Natural killer cell (primary cell): Measurements from ENCODE around the gene PEX26. TPM values are rescaled to one million over a fixed set of nuclear protein-coding genes. Genes with fewer than 3 reads are reported as not detected.

Source experiments
- ATAC-seq, 3 donors: fragments of 150-1000 bp in 2 of 3; fragments of 200-7000 bp in 1 of 3; cut with Tn5 transposase; 1 replicate in 1 of 3; 2 replicates in 2 of 3; pipeline ENCODE4 v1.10.0; 2021; ENCODE audit warnings: mild to moderate bottlenecking in 2 of 3, moderate library complexity in 2 of 3
- DNase-seq, 2 donors: peaks; one replicate each; pipeline versions ENCODE4 v3.0.0 to v3.0.0-alpha.2; 2013 to 2021; ENCODE audit warnings: mixed read lengths in 1 of 2
- H3K27ac ChIP-seq: one replicate; pipeline ENCODE4 v1.5.1; 2013; ENCODE audit warnings: mild to moderate bottlenecking, low read length
- H3K27me3 ChIP-seq: one replicate; pipeline ENCODE4 v1.6.1; 2013; ENCODE audit warnings: low read length; ENCODE audit not compliant: control insufficient read depth, insufficient read depth
- H3K36me3 ChIP-seq: one replicate; pipeline ENCODE4 v1.6.1; 2013; ENCODE audit warnings: low read length; ENCODE audit not compliant: control insufficient read depth, insufficient read depth
- H3K4me1 ChIP-seq: one replicate; pipeline ENCODE4 v1.6.1; 2013; ENCODE audit warnings: low read length; ENCODE audit not compliant: control insufficient read depth, insufficient read depth
- H3K4me3 ChIP-seq: one replicate; pipeline ENCODE4 v1.5.1; 2013; ENCODE audit warnings: low read length
- H3K9me3 ChIP-seq: one replicate; pipeline ENCODE4 v1.6.1; 2013; ENCODE audit warnings: low read length; ENCODE audit not compliant: control insufficient read depth, insufficient read depth
- H3K27ac Mint-ChIP-seq, 2 donors: one replicate each; pipeline ENCODE4 v1.8.0; 2022; ENCODE audit warnings: mild to moderate bottlenecking in 2 of 2, mixed read lengths in 2 of 2, moderate library complexity in 1 of 2
- H3K27me3 Mint-ChIP-seq, 2 donors: one replicate each; pipeline ENCODE4 v1.8.0; 2022; ENCODE audit warnings: low read depth in 2 of 2, mixed read lengths in 2 of 2
- H3K36me3 Mint-ChIP-seq: one replicate; pipeline ENCODE4 v1.8.0; 2022; ENCODE audit warnings: mixed read lengths
- H3K4me1 Mint-ChIP-seq, 2 donors: one replicate each; pipeline ENCODE4 v1.8.0; 2022; ENCODE audit warnings: mixed read lengths in 2 of 2
- H3K4me3 Mint-ChIP-seq: one replicate; pipeline ENCODE4 v1.8.0; 2022; ENCODE audit warnings: mild to moderate bottlenecking, moderate library complexity, mixed read lengths
- H3K9me3 Mint-ChIP-seq, 2 donors: one replicate each; pipeline ENCODE4 v1.8.0; 2022; ENCODE audit warnings: mixed read lengths in 2 of 2
- WGBS: methylation state at CpG from one replicate; pipeline ENCODE4 v1.1.7; 2013; ENCODE audit warnings: missing lambda C conversion rate; ENCODE audit not compliant: insufficient coverage; 5-methylcytosine and 5-hydroxymethylcytosine counted together
- intact Hi-C: fragments of 100-400 bp; cut with micrococcal nuclease; formaldehyde crosslinking; loops from one replicate; pipeline ENCODE4 v1.14.2; 2022
- total RNA-seq, 4 donors: library from RNA; stranded (reverse); fragments of 120-200 nt in 1 of 4; gene quantifications; one replicate each; pipeline versions ENCODE4 v1.2.3 to v1.2.4, GENCODE V29; 2013 to 2022
- TF ChIP-seq, protein P1 (sequence below): fragments of 200-600 bp; IDR thresholded peaks from one replicate; pipeline ENCODE4 v1.8.0; 2022; ENCODE audit warnings: antibody characterized with exemption

PEX26 gene
- total RNA-seq, 3 donors from 2014 or later (not counting 1 experiment from before 2014, with no cell fraction given), result 27.6 to 37.4 (median 31.2) TPM

DNA sequence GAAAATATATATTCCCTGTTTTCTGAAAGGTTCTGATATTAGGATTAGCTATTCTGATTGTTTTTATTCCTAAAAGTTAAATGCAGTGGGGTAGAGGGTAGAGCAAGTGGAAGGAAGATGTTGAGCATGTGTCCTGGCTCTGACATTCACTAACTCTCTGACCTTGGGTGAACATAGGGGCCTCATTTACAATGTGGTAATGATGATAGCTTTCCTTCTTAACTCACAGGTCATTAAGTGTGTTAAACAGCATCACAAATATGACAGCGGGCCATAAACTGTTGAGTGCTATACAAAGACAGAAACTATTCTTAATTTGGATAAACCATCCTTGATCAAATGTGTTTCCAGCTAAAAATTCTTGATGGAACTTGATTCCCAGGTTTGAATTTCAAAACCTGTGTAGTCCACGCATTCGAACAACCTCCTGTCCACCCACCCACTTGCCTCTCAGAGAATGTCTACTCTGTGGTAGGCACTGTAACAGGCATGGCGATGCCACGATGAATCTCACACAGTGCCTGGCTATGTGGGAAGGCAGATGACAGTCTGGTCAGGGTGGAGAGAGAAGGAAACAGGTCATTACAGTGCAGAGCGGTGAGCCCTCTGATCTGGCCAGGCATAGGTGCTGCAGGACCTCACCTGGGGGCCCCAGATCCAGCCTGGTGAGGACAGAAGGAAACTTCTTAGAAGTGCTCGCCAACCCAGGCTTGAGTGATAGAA, 19.3 kb upstream of the PEX26 start:
- no peak for ATAC-seq
- intact Hi-C loops, result no loop called here
- 97% methylated on average over 7 of the region's 7 CpGs for WGBS

DNA sequence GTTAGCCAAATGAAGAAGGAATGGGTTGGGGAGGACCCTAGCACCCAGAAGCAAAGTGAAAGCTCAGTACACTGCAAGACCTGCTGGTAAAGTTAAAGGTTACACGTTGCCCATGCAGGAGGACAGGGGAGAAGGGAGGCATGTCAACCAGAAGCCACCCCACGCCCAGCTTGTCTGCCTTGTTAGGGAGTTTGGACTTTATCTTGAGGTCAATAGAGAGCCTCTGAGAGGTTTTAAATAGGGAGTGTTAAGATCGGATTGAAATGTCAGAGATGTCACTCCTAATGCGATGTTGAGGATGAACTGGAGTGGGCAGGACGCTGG, 18.7 kb upstream of the PEX26 start:
- Mint-ChIP-seq H3K4me1 (no peaks in the 10 kb centered on the region), H3K27me3 (peaks cover 4 to 8% of the 10 kb centered on the region in 2 donors), H3K9me3 (no peaks in the 10 kb centered on the region), H3K4me3 (no peak overlapping the region), H3K36me3 (no peaks in the 10 kb centered on the region), H3K27ac (no peak overlapping the region)
- peaks cover 6% of the 10 kb centered on the region for H3K4me1 ChIP-seq
- WGBS, result 84% methylated on average over 5 of the region's 5 CpGs
- no peaks in the 10 kb centered on the region for H3K9me3 ChIP-seq
- H3K27ac ChIP-seq, result no peak overlapping the region
- TF ChIP-seq, protein P1, sequence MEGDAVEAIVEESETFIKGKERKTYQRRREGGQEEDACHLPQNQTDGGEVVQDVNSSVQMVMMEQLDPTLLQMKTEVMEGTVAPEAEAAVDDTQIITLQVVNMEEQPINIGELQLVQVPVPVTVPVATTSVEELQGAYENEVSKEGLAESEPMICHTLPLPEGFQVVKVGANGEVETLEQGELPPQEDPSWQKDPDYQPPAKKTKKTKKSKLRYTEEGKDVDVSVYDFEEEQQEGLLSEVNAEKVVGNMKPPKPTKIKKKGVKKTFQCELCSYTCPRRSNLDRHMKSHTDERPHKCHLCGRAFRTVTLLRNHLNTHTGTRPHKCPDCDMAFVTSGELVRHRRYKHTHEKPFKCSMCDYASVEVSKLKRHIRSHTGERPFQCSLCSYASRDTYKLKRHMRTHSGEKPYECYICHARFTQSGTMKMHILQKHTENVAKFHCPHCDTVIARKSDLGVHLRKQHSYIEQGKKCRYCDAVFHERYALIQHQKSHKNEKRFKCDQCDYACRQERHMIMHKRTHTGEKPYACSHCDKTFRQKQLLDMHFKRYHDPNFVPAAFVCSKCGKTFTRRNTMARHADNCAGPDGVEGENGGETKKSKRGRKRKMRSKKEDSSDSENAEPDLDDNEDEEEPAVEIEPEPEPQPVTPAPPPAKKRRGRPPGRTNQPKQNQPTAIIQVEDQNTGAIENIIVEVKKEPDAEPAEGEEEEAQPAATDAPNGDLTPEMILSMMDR, result no peak
- ATAC-seq, result no peak
- H3K36me3 ChIP-seq, result no peaks in the 10 kb centered on the region
- H3K27me3 ChIP-seq, result no peaks in the 10 kb centered on the region
- DNase-seq, result no peak
- H3K4me3 ChIP-seq, result no peak overlapping the region
- intact Hi-C loops, result no loop called here

More for the DNA sequence above, 19.3 kb upstream of the PEX26 start:
- no peak overlapping the region for H3K4me3 Mint-ChIP-seq
- TF ChIP-seq, protein P1, result no peak
- H3K4me3 ChIP-seq, result no peak overlapping the region
- peak overlapping the region; percentile 80 for H3K27ac ChIP-seq
- H3K4me1 ChIP-seq, result peaks cover 6% of the 10 kb centered on the region
- H3K9me3 Mint-ChIP-seq, result no peaks in the 10 kb centered on the region
- H3K9me3 ChIP-seq, result no peaks in the 10 kb centered on the region
- no peaks in the 10 kb centered on the region for H3K27me3 ChIP-seq
- no peaks in the 10 kb centered on the region for H3K4me1 Mint-ChIP-seq
- DNase-seq, result no peak
- H3K27me3 Mint-ChIP-seq, result peaks cover 4 to 8% of the 10 kb centered on the region in 2 donors
- no peak overlapping the region for H3K27ac Mint-ChIP-seq
- no peaks in the 10 kb centered on the region for H3K36me3 Mint-ChIP-seq
- no peaks in the 10 kb centered on the region for H3K36me3 ChIP-seq

DNA sequence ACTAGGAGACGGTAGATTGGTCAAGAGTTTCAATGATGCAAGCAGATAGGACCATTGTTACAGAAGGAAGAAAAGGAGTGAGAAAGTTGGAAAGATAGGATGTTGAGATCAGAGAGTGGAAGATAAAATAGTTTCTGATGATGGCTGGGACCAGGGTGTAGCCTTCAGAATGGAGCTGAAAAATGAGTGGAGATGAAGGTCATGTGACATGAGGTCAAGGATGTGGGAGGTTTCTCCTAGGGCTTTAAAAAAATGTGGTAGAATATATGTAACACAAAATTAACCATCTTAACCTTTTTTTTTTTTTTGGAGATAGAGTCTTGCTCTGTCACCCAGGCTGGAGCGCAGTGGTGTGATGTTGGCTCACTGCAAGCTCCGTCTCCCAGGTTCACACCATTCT, 18.3 kb upstream of the PEX26 start:
- Mint-ChIP-seq H3K4me1 (no peaks in the 10 kb centered on the region), H3K4me3 (no peak overlapping the region), H3K27ac (no peak overlapping the region), H3K36me3 (no peaks in the 10 kb centered on the region), H3K9me3 (no peaks in the 10 kb centered on the region), H3K27me3 (peaks cover 5 to 8% of the 10 kb centered on the region in 2 donors)
- H3K27me3 ChIP-seq, result no peaks in the 10 kb centered on the region
- no peak overlapping the region for H3K27ac ChIP-seq
- H3K36me3 ChIP-seq, result no peaks in the 10 kb centered on the region
- TF ChIP-seq, protein P1, result no peak
- no peak for DNase-seq
- H3K4me3 ChIP-seq, result no peak overlapping the region
- H3K4me1 ChIP-seq, result peaks cover 6% of the 10 kb centered on the region
- ATAC-seq, result no peak
- no peaks in the 10 kb centered on the region for H3K9me3 ChIP-seq
- intact Hi-C loops, result no loop called here
- WGBS, result 95% methylated on average over 3 of the region's 3 CpGs

DNA sequence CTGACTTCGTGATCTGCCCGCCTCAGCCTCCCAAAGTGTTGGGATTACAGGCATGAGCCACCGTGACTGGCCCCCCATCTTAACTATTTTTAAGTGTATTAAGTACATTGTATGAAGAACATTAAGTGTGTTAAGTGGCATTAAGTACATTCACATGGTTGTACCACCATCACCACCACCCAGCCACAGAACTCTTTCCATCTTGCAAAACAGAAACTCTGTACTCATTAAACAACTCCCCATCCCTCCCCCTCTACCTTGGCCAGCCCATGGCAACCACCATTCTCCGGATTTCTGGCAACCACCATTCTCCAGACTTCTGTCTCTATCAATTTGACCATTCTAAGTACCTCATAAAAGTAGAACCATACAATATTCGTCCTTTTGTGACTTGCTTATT, 17.8 kb upstream of the PEX26 start:
- no peak overlapping the region for H3K4me3 ChIP-seq
- WGBS, result 68% methylated on average over 2 of the region's 5 CpGs
- ATAC-seq (no peak), DNase-seq (no peak)
- no peaks in the 10 kb centered on the region for H3K36me3 Mint-ChIP-seq
- no peaks in the 10 kb centered on the region for H3K36me3 ChIP-seq
- H3K27ac ChIP-seq, result no peak overlapping the region
- H3K4me3 Mint-ChIP-seq, result no peak overlapping the region
- peaks cover 0 to 2% of the 10 kb centered on the region in 2 donors for H3K4me1 Mint-ChIP-seq
- intact Hi-C loops, result loop anchor here (10.0 kb wide), 1 partner anchor 145 kb away; no protein-coding TSS in a partner anchor
- no peaks in the 10 kb centered on the region for H3K9me3 Mint-ChIP-seq
- peaks cover 10 to 14% of the 10 kb centered on the region in 2 donors for H3K27me3 Mint-ChIP-seq
- no peaks in the 10 kb centered on the region for H3K27me3 ChIP-seq
- H3K27ac Mint-ChIP-seq, result no peak overlapping the region
- H3K4me1 ChIP-seq, result peaks cover 6% of the 10 kb centered on the region
- TF ChIP-seq, protein P1, result no peak
- H3K9me3 ChIP-seq, result no peaks in the 10 kb centered on the region
